BJ (cell line): Measurements from ENCODE around the gene ASAP2. TPM values are rescaled to one million over a fixed set of nuclear protein-coding genes. Genes with fewer than 3 reads are reported as not detected.

Experiments
- CTCF ChIA-PET: fragments of 350-600 bp; formaldehyde crosslinking; extraction: SDS; loops from one replicate; lab custom pipeline; 2021; ENCODE audit warnings: antibody characterized with exemption, inconsistent platforms; lab: Yijun Ruan, JAX
- POLR2A ChIA-PET: fragments of 300-600 bp; sonication (Branson Sonifier 250); formaldehyde crosslinking; extraction: SDS; loops from one replicate; lab custom pipeline; 2021; ENCODE audit warnings: antibody characterized with exemption; lab: Charles Lee
- DNase-seq: peaks from one replicate; pipeline ENCODE4 v3.0.0-alpha.2; 2011; ENCODE audit warnings: low read depth
- H3K27me3 ChIP-seq: 2 replicates; pipeline ENCODE4 v1.6.0; 2011; ENCODE audit warnings: low read length; ENCODE audit not compliant: control insufficient read depth, insufficient read depth
- H3K36me3 ChIP-seq: 2 replicates; pipeline ENCODE4 v1.5.1; 2011; ENCODE audit warnings: low read length; ENCODE audit not compliant: control insufficient read depth, insufficient read depth
- H3K4me3 ChIP-seq: 2 replicates; pipeline ENCODE4 v1.5.1; 2011; ENCODE audit warnings: low read depth, mild to moderate bottlenecking, control low read depth, low read length
- CTCF ChIP-seq: IDR thresholded peaks from 2 replicates; pipeline ENCODE4 v1.5.1; 2011; ENCODE audit warnings: low read depth, mild to moderate bottlenecking, control low read depth, inconsistent platforms, low read length, moderate library complexity; ENCODE audit not compliant: insufficient read depth
- polyA plus RNA-seq: library from polyadenylated mRNA; depleted of rRNA; stranded (reverse); fragments of >200 nt; gene quantifications from 2 replicates; pipeline ENCODE4 v1.2.3, GENCODE V29; 2011

Gene ASAP2
- polyA plus RNA-seq, 1 experiment, result 14.1 TPM

- POLR2A ChIA-PET, result no interaction called here
- TF ChIP-seq CTCF, result no peak
- CTCF ChIA-PET, result interaction anchor here (0.6 to 2.0 kb wide), 7 partner anchors 18 to 89 kb away, joined by 3 to 5 read pairs (median 4); partner anchors contain the start of gene ASAP2
- no peak for DNase-seq
- Histone ChIP-seq H3K4me3 (no peak overlapping the region), H3K27me3 (no peaks in the 10 kb centered on the region), H3K36me3 (no peaks in the 10 kb centered on the region)
Measured at GRCh38 chr2:9231291-9232165, 24.9 kb downstream of the ASAP2 start.

GRCh38 chr2:9232166-9232479, 25.5 kb downstream of the ASAP2 start:
- Histone ChIP-seq H3K36me3 (no peaks in the 10 kb centered on the region), H3K27me3 (no peaks in the 10 kb centered on the region), H3K4me3 (no peak overlapping the region)
- ChIA-PET POLR2A (no interaction called here), CTCF (interaction anchor here (0.6 to 2.0 kb wide), 6 partner anchors 11 to 91 kb away, joined by 3 to 5 read pairs (median 4); partner anchors contain the start of gene ASAP2)
- no peak for TF ChIP-seq CTCF
- no peak for DNase-seq

GRCh38 chr2:9232886-9233285, 26.3 kb downstream of the ASAP2 start:
- DNase-seq, result no peak
- POLR2A ChIA-PET, result no interaction called here
- no peak for TF ChIP-seq CTCF
- CTCF ChIA-PET, result interaction anchor here (0.7 to 2.0 kb wide), 6 partner anchors 12 to 93 kb away, joined by 3 to 5 read pairs (median 3); no protein-coding TSS in a partner anchor
- Histone ChIP-seq H3K27me3 (no peaks in the 10 kb centered on the region), H3K36me3 (no peaks in the 10 kb centered on the region), H3K4me3 (no peak overlapping the region)

- ChIA-PET CTCF (interaction anchor here (0.9 kb wide), 1 partner anchor 41 kb away, joined by 4 read pairs; no protein-coding TSS in a partner anchor), POLR2A (no interaction called here)
- H3K27me3 ChIP-seq, result no peaks in the 10 kb centered on the region
- peak; percentile 62 for DNase-seq
- no peak overlapping the region for H3K4me3 ChIP-seq
- no peaks in the 10 kb centered on the region for H3K36me3 ChIP-seq
- no peak for TF ChIP-seq CTCF
Measured at GRCh38 chr2:9234680-9235146, 28.1 kb downstream of the ASAP2 start.
